Mucosa of descending colon (tissue), 3 donors: Measurements from ENCODE around the gene AKAP6. TPM values are rescaled to one million over a fixed set of nuclear protein-coding genes. Genes with fewer than 3 reads are reported as not detected.

Experiments used
- ATAC-seq: fragments of 200-7000 bp; cut with Tn5 transposase; one replicate; pipeline ENCODE4 v1.9.1; 2020; ENCODE audit warnings: mild to moderate bottlenecking, moderate library complexity
- DNase-seq, 3 donors: peaks; one replicate each; pipeline ENCODE4 v3.0.0-alpha.2; 2020
- H3K36me3 ChIP-seq: fragments of 200-600 bp; one replicate; pipeline ENCODE4 v1.8.0; 2021; ENCODE audit warnings: low read depth, mild to moderate bottlenecking
- H3K4me1 ChIP-seq: fragments of 200-600 bp; one replicate; pipeline ENCODE4 v1.8.0; 2021; ENCODE audit warnings: low read depth, mild to moderate bottlenecking
- H3K4me3 ChIP-seq: fragments of 200-600 bp; one replicate; pipeline ENCODE4 v1.8.0; 2021; ENCODE audit warnings: mild to moderate bottlenecking
- H3K9me3 ChIP-seq: fragments of 200-600 bp; one replicate; pipeline ENCODE4 v1.8.0; 2021; ENCODE audit warnings: mild to moderate bottlenecking
- intact Hi-C, 2 donors: fragments of 100-400 bp; cut with DNase I in 1 of 2; cut with micrococcal nuclease in 1 of 2; formaldehyde crosslinking; loops; one replicate each; pipeline versions ENCODE4 v1.11.0 to v1.11.1; 2022; cut with DNase I, micrococcal nuclease
- total RNA-seq, 3 donors: library from RNA; stranded (reverse); fragmentation: NEBNext Ultra II Directional in 2 of 3; extraction: Animal tissue kit (Norgen Biotek cat#: 25700) in 2 of 3; gene quantifications; one replicate each; pipeline versions ENCODE4 v1.2.1 to v1.2.4, GENCODE V29; 2021 to 2023
- TF ChIP-seq, protein P1 (sequence below): fragments of 200-600 bp; IDR thresholded peaks from one replicate; pipeline ENCODE4 v1.8.0; 2022; ENCODE audit warnings: antibody characterized with exemption, mild to moderate bottlenecking
- donor health status: DM: no; HTN: no; CAD: no; lungs with moderate emphysema.
- donor health status: DM: no; HTN: no; CAD: no.
- donor health status: DM: no; HTN: yes; CAD: no.

Gene AKAP6
- total RNA-seq, 3 donors from 2014 or later = 4.2 to 30.8 (median 5.4) TPM

DNA sequence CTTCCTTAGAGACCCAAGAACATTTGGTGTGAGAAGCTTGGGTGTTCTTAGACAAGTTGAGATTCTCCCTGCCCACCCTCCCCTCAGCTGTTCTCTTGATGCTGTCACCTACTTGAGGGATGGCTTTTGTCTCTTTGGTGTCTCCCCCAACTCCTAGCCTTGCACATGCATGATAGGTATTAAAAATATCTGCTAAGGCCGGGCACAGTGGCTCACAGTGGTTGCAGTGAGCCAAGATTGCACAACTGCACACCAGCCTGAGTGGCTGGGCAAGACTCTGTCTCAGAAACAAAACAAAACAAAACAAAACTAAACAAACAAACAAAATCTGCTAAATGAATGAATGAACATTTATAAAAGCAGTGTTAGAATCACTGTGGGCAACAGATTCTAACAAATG is 261.1 kb downstream of the AKAP6 start:
- intact Hi-C loops = no loop called here
- no peaks in the 10 kb centered on the region for H3K4me1 ChIP-seq
- TF ChIP-seq, protein P1, sequence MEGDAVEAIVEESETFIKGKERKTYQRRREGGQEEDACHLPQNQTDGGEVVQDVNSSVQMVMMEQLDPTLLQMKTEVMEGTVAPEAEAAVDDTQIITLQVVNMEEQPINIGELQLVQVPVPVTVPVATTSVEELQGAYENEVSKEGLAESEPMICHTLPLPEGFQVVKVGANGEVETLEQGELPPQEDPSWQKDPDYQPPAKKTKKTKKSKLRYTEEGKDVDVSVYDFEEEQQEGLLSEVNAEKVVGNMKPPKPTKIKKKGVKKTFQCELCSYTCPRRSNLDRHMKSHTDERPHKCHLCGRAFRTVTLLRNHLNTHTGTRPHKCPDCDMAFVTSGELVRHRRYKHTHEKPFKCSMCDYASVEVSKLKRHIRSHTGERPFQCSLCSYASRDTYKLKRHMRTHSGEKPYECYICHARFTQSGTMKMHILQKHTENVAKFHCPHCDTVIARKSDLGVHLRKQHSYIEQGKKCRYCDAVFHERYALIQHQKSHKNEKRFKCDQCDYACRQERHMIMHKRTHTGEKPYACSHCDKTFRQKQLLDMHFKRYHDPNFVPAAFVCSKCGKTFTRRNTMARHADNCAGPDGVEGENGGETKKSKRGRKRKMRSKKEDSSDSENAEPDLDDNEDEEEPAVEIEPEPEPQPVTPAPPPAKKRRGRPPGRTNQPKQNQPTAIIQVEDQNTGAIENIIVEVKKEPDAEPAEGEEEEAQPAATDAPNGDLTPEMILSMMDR = no peak
- no peak overlapping the region for H3K4me3 ChIP-seq
- DNase-seq (no peak), ATAC-seq (no peak)
- no peaks in the 10 kb centered on the region for H3K9me3 ChIP-seq
- no peaks in the 10 kb centered on the region for H3K36me3 ChIP-seq

DNA sequence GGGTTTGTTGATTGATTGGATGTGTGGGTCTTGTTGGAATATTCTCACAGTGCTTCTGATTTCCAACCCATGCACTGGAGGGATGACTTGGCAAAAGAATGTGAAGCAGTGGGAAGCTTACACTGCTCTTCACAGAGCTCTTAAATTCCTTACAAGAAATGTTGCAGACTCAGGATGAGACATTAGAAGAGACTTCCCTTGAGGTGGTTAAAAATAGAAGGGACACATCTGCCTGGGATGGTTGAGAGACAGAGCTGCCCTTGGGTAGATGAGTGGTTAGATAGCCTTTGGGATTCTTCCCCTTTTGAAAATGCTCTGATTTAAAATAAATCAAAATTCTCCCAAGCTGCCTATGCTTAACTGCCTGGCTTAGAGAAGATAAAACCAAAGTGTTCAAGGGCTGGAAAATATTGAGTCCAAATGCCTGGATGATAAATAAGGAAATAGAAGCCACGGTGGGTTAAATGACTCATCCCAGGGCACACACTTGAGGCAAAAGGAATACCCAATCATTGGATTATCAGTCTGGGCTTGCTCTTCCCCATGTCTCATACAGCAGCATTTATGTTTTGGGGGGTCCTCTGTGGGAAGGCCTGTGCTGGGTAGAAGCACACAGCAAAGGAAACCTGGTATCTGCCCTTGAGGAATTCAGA is 264.3 kb downstream of the AKAP6 start:
- no peaks in the 10 kb centered on the region for H3K36me3 ChIP-seq
- intact Hi-C loops = no loop called here
- no peaks in the 10 kb centered on the region for H3K9me3 ChIP-seq
- no peak overlapping the region for H3K4me3 ChIP-seq
- TF ChIP-seq, protein P1 = no peak
- DNase-seq (no peak), ATAC-seq (no peak)
- no peaks in the 10 kb centered on the region for H3K4me1 ChIP-seq

DNA sequence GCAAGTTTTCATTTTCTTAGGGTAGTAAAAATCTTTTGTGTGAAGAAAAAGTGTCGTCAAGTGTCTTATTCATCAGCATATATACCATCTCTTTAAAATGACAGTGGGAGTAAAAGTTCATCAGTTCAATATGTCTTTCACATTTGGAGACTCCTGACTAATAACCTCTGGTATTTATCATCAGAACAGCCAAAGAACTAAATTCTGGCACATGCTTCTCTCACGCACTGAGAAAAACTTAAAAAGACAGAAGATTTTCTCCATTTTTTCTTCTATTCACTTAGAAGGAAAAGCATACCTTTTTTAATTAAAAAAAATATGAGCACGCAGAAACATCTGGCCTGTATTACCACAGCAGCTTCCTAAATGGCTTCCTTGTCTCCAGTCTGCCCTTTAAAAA is 265.7 kb downstream of the AKAP6 start:
- H3K36me3 ChIP-seq = no peaks in the 10 kb centered on the region
- TF ChIP-seq, protein P1 = no peak
- DNase-seq (no peak), ATAC-seq (no peak)
- intact Hi-C loops = no loop called here
- H3K4me1 ChIP-seq = no peaks in the 10 kb centered on the region
- H3K4me3 ChIP-seq = no peak overlapping the region
- H3K9me3 ChIP-seq = no peaks in the 10 kb centered on the region

DNA sequence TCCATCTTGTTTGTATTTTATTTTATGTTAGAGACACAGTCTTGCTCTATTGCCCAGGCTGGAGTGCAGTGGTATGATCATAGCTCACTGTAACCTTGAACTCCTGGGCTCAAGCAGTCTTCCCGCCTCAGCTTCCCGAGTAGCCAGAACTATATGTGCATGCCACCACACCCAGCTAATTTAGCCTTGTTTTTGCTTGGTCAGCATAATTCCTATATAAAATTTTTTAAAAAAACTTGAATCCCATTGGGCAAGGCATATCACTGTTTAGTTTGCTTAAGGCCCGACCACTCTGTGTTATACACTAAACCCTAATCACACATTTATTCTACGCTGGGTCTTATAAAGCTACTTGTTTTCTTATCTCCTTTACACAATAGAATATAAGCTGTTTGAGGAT is 266.4 kb downstream of the AKAP6 start:
- ATAC-seq = no peak

DNA sequence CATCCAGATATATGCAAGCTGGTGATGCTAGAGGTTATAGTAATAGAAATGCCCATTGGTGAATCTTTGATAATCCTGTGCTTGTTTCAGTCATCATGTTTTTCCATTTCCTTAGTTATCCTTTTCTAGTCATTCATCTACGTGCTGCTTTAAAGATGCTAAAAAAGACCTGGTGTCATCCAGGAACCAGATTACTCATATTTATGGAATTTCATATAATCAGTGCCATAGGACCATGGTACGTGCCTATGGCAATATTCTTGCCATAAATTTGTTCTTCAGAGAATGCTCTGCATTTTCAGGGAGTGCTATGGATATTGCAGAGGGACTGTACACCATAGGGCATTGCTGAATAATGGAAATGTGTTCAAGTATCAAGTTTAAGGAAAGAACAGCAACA is 267.3 kb downstream of the AKAP6 start:
- ATAC-seq (no peak), DNase-seq (no peak)
- no peak overlapping the region for H3K4me3 ChIP-seq
- H3K9me3 ChIP-seq = no peaks in the 10 kb centered on the region
- intact Hi-C loops = no loop called here
- TF ChIP-seq, protein P1 = no peak
- no peaks in the 10 kb centered on the region for H3K36me3 ChIP-seq
- no peaks in the 10 kb centered on the region for H3K4me1 ChIP-seq

More for the DNA sequence above, 266.4 kb downstream of the AKAP6 start:
- Histone ChIP-seq H3K36me3 (no peaks in the 10 kb centered on the region), H3K4me1 (no peaks in the 10 kb centered on the region), H3K4me3 (no peak overlapping the region), H3K9me3 (no peaks in the 10 kb centered on the region)
- intact Hi-C loops = no loop called here
- DNase-seq = no peak
- TF ChIP-seq, protein P1 = no peak

DNA sequence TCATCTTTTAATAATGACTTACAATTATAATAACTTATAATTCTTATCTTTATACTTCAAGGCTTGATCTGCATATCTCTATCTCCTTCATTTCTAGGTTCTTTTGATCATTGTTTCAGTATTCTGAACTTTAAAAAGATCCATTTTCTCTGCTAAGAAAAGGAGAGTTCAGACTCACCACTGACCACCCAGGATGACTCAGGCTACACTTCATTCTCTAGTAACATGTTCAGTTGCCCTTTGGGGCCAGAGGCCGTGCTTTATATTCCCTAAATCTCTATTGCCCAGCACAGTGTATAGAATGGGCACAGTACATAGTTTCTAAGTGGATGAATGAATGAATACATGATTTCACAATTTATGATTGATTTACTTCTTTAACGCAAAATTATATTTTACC is 268.7 kb downstream of the AKAP6 start:
- intact Hi-C loops = no loop called here
- no peaks in the 10 kb centered on the region for H3K36me3 ChIP-seq
- H3K4me3 ChIP-seq = no peak overlapping the region
- ATAC-seq = no peak
- H3K4me1 ChIP-seq = no peaks in the 10 kb centered on the region
- no peak for DNase-seq
- no peaks in the 10 kb centered on the region for H3K9me3 ChIP-seq
- TF ChIP-seq, protein P1 = no peak
